HepG2 (cell line): ENCODE measurements around the gene LYPLA2. TPM values are rescaled to one million over a fixed set of nuclear protein-coding genes. Genes with fewer than 3 reads are reported as not detected.

Source experiments
- ATAC-seq: fragments of 200-7000 bp; cut with Tn5 transposase; 3 replicates; pipeline ENCODE4 v1.9.1; 2020; ENCODE audit warnings: mild to moderate bottlenecking, moderate library complexity
- BruUV-seq: library from RNA; stranded (reverse); fragments of 400-500 nt; replicated peaks from 2 replicates; lab custom pipeline; 2021; lab: Mats Ljungman, UMichigan
- CTCF ChIA-PET: fragments of 300-600 bp; formaldehyde crosslinking; extraction: SDS; loops from one replicate; lab custom pipeline; 2021; ENCODE audit warnings: low total read pairs, inconsistent platforms, low intra/inter-chr PET ratio; lab: Yijun Ruan, JAX
- POLR2A ChIA-PET: fragments of 350-600 bp; sonication (Branson Sonifier 250); formaldehyde crosslinking; loops from one replicate; lab custom pipeline; 2020; ENCODE audit warnings: antibody characterized with exemption, inconsistent platforms; lab: Yijun Ruan, JAX
- DNase-seq: peaks from one replicate; pipeline ENCODE4 v3.0.0-alpha.2; 2015; ENCODE audit warnings: low spot score
- FAIRE-seq: peaks from 3 replicates; lab custom pipeline; 2011; peaks lifted over from hg19 to GRCh38; lab: Jason Lieb, UNC
- H2AFZ ChIP-seq: one replicate; pipeline ENCODE4 v1.6.1; 2011; ENCODE audit warnings: low read length, inconsistent platforms
- H3K27ac ChIP-seq: fragments of 300-600 bp; 3 replicates; pipeline ENCODE4 v1.8.0; 2011; ENCODE audit warnings: mixed run types, mild to moderate bottlenecking, mixed read lengths, low read length, inconsistent platforms; ENCODE audit not compliant: insufficient read depth; ENCODE audit errors: extremely low read length
- H3K27me3 ChIP-seq, 2 experiments: fragments of 200-600 bp in 1 of 2; 2 replicates in 1 of 2; 3 replicates in 1 of 2; pipeline versions ENCODE4 v1.6.0 to v1.8.0; 2011; ENCODE audit warnings: low read length in 2 of 2, mild to moderate bottlenecking in 2 of 2, moderate library complexity in 2 of 2, inconsistent platforms in 1 of 2; ENCODE audit not compliant: insufficient read depth in 2 of 2, control insufficient read depth in 1 of 2
- H3K36me3 ChIP-seq, 2 experiments: fragments of 200-600 bp in 1 of 2; replicated peaks in 1 of 2; 2 replicates in 1 of 2; 3 replicates in 1 of 2; pipeline versions ENCODE4 v1.5.1 to v1.8.0; 2011; ENCODE audit warnings: low read length in 2 of 2, inconsistent platforms in 1 of 2; ENCODE audit not compliant: insufficient read depth in 2 of 2, control insufficient read depth in 1 of 2
- H3K4me1 ChIP-seq: 2 replicates; pipeline ENCODE4 v1.5.1; 2012; ENCODE audit warnings: low read length, inconsistent platforms; ENCODE audit not compliant: insufficient read depth
- H3K4me2 ChIP-seq: 2 replicates; pipeline ENCODE4 v1.6.0; 2011; ENCODE audit warnings: low read depth, low read length, inconsistent platforms
- H3K4me3 ChIP-seq, 3 experiments: fragments of 200-600 bp in 1 of 3; sonication (generic), shearing (Covaris generic) in 1 of 3; replicated peaks in 1 of 3; 2 replicates each; pipeline ENCODE4 v1.5.1; 2011 to 2016; ENCODE audit warnings: low read length in 3 of 3, inconsistent platforms in 2 of 3, low read depth in 2 of 3, mild to moderate bottlenecking in 2 of 3, control low read depth in 1 of 3, mixed read lengths in 1 of 3; ENCODE audit not compliant: insufficient read depth in 1 of 3
- H3K79me2 ChIP-seq: one replicate; pipeline ENCODE4 v1.6.1; 2011; ENCODE audit warnings: low read length, inconsistent platforms; ENCODE audit not compliant: insufficient read depth
- H3K9ac ChIP-seq: 2 replicates; pipeline ENCODE4 v1.6.0; 2011; ENCODE audit warnings: mild to moderate bottlenecking, low read depth, low read length, inconsistent platforms; ENCODE audit not compliant: insufficient read depth
- H3K9me3 ChIP-seq: 2 replicates; pipeline ENCODE4 v1.5.1; 2012; ENCODE audit warnings: mild to moderate bottlenecking, low read length
- H4K20me1 ChIP-seq: 2 replicates; pipeline ENCODE4 v1.6.0; 2011; ENCODE audit warnings: inconsistent platforms, mild to moderate bottlenecking, low read length, moderate library complexity; ENCODE audit not compliant: insufficient read depth
- EEA1 ChIP-seq: sonication (generic); formaldehyde crosslinking; IDR thresholded peaks from 2 replicates; pipeline ENCODE4 v1.5.1; 2020; ENCODE audit warnings: mild to moderate bottlenecking, missing genetic modification reagents, borderline replicate concordance
- HNRNPL ChIP-seq: fragments of 200-400 bp; formaldehyde crosslinking; IDR thresholded peaks from 2 replicates; pipeline ENCODE4 v1.6.1; 2017; ENCODE audit warnings: mild to moderate bottlenecking, low read depth, low read length
- ZBTB1 ChIP-seq: sonication (generic); formaldehyde crosslinking; IDR thresholded peaks from 2 replicates; pipeline ENCODE4 v1.4.0; 2020; ENCODE audit warnings: missing genetic modification reagents, borderline replicate concordance
- ZNF383 ChIP-seq: sonication (generic); formaldehyde crosslinking; IDR thresholded peaks from 2 replicates; pipeline ENCODE4 v1.4.0; 2020; ENCODE audit warnings: missing genetic modification reagents, mild to moderate bottlenecking, borderline replicate concordance
- ZNF724P ChIP-seq: sonication (generic); formaldehyde crosslinking; IDR thresholded peaks from 2 replicates; pipeline ENCODE4 v1.8.0; 2022; ENCODE audit warnings: missing genetic modification reagents, borderline replicate concordance
- ZNF780A ChIP-seq: sonication (generic); formaldehyde crosslinking; IDR thresholded peaks from 2 replicates; pipeline ENCODE4 v1.8.0; 2022; ENCODE audit warnings: mild to moderate bottlenecking, missing genetic modification reagents, moderate library complexity
- WGBS: methylation state at CpG from one replicate; pipeline ENCODE4 v1.1.6; 2017; ENCODE audit warnings: low lambda C conversion rate; 5-methylcytosine and 5-hydroxymethylcytosine counted together
- in situ Hi-C: cut with HindIII; loops from 2 replicates; pipeline ENCODE4 v1.10.0; 2017; ENCODE audit warnings: low pct_unique_long_range_greater_than_20kb; ENCODE audit not compliant: extremely low pct_ligation_motif_present
- intact Hi-C: fragments of 100-400 bp; cut with micrococcal nuclease; formaldehyde crosslinking; loops from one replicate; pipeline ENCODE4 v1.10.0; 2022; ENCODE audit not compliant: unreplicated experiment
- polyA plus RNA-seq, 8 experiments: library from polyadenylated mRNA; depleted of rRNA in 3 of 8; stranded (reverse) in 7 of 8; unstranded in 1 of 8; fragments of >200 nt; fragmentation: Illumina TruSeq in 4 of 8; extraction: Trizol in 4 of 8; gene quantifications; 2 replicates each; pipeline versions ENCODE4 v1.2.1 to v1.2.3, GENCODE V29; 2011 to 2016; ENCODE audit warnings: low read depth in 4 of 8, missing spikeins in 1 of 8, mixed read lengths in 1 of 8; ENCODE audit not compliant: insufficient read depth in 1 of 8
- total RNA-seq, 5 experiments: library from RNA; depleted of rRNA; stranded (reverse); fragments of >200 nt; fragmentation: Illumina TruSeq; extraction: Trizol; gene quantifications; 2 replicates each; pipeline ENCODE4 v1.2.3, GENCODE V29; 2016; ENCODE audit warnings: low read depth in 1 of 5
- TF ChIP-seq, protein P1 (sequence below): sonication (generic); formaldehyde crosslinking; IDR thresholded peaks from 2 replicates; pipeline ENCODE4 v1.5.1; 2020; ENCODE audit warnings: mild to moderate bottlenecking, moderate library complexity, missing genetic modification reagents
- TF ChIP-seq, protein P2 (sequence below), 2 experiments: fragments of 450-650 bp in 1 of 2; sonication (generic) in 1 of 2; formaldehyde crosslinking in 1 of 2; IDR thresholded peaks; 2 replicates each; pipeline versions ENCODE4 v1.6.1 to v1.8.0; 2016 to 2022; ENCODE audit warnings: antibody characterized with exemption in 1 of 2, mild to moderate bottlenecking in 1 of 2, missing genetic modification reagents in 1 of 2
- TF ChIP-seq, protein P3 (sequence below): sonication (generic); formaldehyde crosslinking; IDR thresholded peaks from 2 replicates; pipeline ENCODE4 v1.5.0; 2020; ENCODE audit warnings: missing genetic modification reagents

LYPLA2 gene
- total and polyA plus RNA-seq, 2 of the 13 experiments (the other 11 are each of a cell fraction or from before 2014, with no cell fraction given), result 72.1 to 73.2 TPM

- ATAC-seq (no peak), DNase-seq (no peak), FAIRE-seq (no peak)
- CTCF ChIA-PET, result interaction anchor here (1.2 kb wide), 1 partner anchor 26 kb away, joined by 4 read pairs; no protein-coding TSS in a partner anchor
- Histone ChIP-seq H3K36me3 (peaks cover 16 to 44% of the 10 kb centered on the region in 2 experiments; a peak in 4 of 5 replicates), H3K79me2 (peaks cover 15% of the 10 kb centered on the region), H3K4me3 (no peak overlapping the region), H3K9ac (no peak overlapping the region), H3K4me1 (peaks cover 43% of the 10 kb centered on the region), H2AFZ (no peak overlapping the region), H3K27me3 (no peaks in the 10 kb centered on the region; a peak in 1 of 5 replicates), H3K9me3 (no peaks in the 10 kb centered on the region), H3K27ac (no peak overlapping the region), H3K4me2 (no peak overlapping the region), H4K20me1 (peaks cover 9% of the 10 kb centered on the region; the same call in 1 of the 2 replicates)
- BruUV-seq, result no TSS peak
- POLR2A ChIA-PET, result interaction anchor here (0.7 to 10.9 kb wide), 5 partner anchors 7 to 224 kb away, joined by 3 to 154 read pairs (median 52); partner anchors contain the start of genes HMGCL, LYPLA2, PITHD1 and RPL11
- intact Hi-C loops (no loop called here), in situ Hi-C loops (no loop called here)
- WGBS, result 94% methylated on average over 13 of the region's 20 CpGs
- TF ChIP-seq HNRNPL, result 0 out of 2 replicates have a peak, but pooled peaks have one; percentile 18
- TF ChIP-seq ZNF383 (CRISPR knock-in tag), result no peak
- TF ChIP-seq, protein P1, sequence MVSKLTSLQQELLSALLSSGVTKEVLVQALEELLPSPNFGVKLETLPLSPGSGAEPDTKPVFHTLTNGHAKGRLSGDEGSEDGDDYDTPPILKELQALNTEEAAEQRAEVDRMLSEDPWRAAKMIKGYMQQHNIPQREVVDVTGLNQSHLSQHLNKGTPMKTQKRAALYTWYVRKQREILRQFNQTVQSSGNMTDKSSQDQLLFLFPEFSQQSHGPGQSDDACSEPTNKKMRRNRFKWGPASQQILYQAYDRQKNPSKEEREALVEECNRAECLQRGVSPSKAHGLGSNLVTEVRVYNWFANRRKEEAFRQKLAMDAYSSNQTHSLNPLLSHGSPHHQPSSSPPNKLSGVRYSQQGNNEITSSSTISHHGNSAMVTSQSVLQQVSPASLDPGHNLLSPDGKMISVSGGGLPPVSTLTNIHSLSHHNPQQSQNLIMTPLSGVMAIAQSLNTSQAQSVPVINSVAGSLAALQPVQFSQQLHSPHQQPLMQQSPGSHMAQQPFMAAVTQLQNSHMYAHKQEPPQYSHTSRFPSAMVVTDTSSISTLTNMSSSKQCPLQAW (CRISPR knock-in tag), result no peak
- no peak for TF ChIP-seq EEA1 (CRISPR knock-in tag)
- no peak for TF ChIP-seq ZNF724P (CRISPR knock-in tag)
- no peak for TF ChIP-seq ZNF780A
- TF ChIP-seq, protein P2, sequence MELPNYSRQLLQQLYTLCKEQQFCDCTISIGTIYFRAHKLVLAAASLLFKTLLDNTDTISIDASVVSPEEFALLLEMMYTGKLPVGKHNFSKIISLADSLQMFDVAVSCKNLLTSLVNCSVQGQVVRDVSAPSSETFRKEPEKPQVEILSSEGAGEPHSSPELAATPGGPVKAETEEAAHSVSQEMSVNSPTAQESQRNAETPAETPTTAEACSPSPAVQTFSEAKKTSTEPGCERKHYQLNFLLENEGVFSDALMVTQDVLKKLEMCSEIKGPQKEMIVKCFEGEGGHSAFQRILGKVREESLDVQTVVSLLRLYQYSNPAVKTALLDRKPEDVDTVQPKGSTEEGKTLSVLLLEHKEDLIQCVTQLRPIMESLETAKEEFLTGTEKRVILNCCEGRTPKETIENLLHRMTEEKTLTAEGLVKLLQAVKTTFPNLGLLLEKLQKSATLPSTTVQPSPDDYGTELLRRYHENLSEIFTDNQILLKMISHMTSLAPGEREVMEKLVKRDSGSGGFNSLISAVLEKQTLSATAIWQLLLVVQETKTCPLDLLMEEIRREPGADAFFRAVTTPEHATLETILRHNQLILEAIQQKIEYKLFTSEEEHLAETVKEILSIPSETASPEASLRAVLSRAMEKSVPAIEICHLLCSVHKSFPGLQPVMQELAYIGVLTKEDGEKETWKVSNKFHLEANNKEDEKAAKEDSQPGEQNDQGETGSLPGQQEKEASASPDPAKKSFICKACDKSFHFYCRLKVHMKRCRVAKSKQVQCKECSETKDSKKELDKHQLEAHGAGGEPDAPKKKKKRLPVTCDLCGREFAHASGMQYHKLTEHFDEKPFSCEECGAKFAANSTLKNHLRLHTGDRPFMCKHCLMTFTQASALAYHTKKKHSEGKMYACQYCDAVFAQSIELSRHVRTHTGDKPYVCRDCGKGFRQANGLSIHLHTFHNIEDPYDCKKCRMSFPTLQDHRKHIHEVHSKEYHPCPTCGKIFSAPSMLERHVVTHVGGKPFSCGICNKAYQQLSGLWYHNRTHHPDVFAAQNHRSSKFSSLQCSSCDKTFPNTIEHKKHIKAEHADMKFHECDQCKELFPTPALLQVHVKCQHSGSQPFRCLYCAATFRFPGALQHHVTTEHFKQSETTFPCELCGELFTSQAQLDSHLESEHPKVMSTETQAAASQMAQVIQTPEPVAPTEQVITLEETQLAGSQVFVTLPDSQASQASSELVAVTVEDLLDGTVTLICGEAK (IDR thresholded peaks at IDR 0.05), result no peak
- TF ChIP-seq, protein P2 (CRISPR knock-in tag; IDR thresholded peaks at IDR 0.05), result no peak
- no peak for TF ChIP-seq ZBTB1 (CRISPR knock-in tag)
- TF ChIP-seq, protein P3, sequence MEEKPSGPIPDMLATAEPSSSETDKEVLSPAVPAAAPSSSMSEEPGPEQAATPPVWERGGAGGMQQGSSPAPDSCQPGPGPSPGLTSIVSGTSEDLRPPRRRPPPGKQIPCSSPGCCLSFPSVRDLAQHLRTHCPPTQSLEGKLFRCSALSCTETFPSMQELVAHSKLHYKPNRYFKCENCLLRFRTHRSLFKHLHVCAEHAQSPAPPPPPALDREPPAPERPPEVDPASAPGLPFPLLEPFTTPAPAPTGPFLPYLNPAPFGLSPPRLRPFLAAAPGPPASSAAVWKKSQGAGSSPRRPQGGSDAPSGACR, result no peak
Observed at GRCh38 chr1:23797478-23798448, 6.8 kb downstream of the LYPLA2 start.
